GM12878 (cell line): ENCODE results near the gene AGXT. TPM values are rescaled to one million over a fixed set of nuclear protein-coding genes. Genes with fewer than 3 reads are reported as not detected.

Experiments used
- ATAC-seq: fragments of 200-7000 bp; cut with Tn5 transposase; 3 replicates; pipeline ENCODE4 v1.9.1; 2020; ENCODE audit warnings: mild to moderate bottlenecking, moderate library complexity
- BruUV-seq: library from RNA; stranded (reverse); fragments of 400-500 nt; replicated peaks from 2 replicates; lab custom pipeline; 2021; lab: Mats Ljungman, UMichigan
- CTCF ChIA-PET: fragments of 300-600 bp; sonication (Branson Sonifier 250); formaldehyde crosslinking; extraction: SDS; loops from one replicate; lab custom pipeline; 2021; ENCODE audit warnings: inconsistent platforms; lab: Yijun Ruan, JAX
- POLR2A ChIA-PET: fragments of 350-600 bp; formaldehyde crosslinking; extraction: SDS; loops from one replicate; lab custom pipeline; 2021; ENCODE audit warnings: inconsistent platforms; lab: Charles Lee
- RAD21 ChIA-PET: fragments of 300-600 bp; sonication (Branson Sonifier 250); formaldehyde crosslinking; loops from one replicate; lab custom pipeline; 2023; ENCODE audit warnings: antibody characterized with exemption; ENCODE audit not compliant: unreplicated experiment; lab: Charles Lee
- SMC1A ChIA-PET: fragments of 300-600 bp; sonication (Branson Sonifier 250); formaldehyde crosslinking; loops from one replicate; lab custom pipeline; 2023; ENCODE audit not compliant: unreplicated experiment, uncharacterized antibody; lab: Charles Lee
- DNase-seq: peaks from one replicate; pipeline ENCODE4 v3.0.0-alpha.2; 2011; ENCODE audit warnings: low read depth, low spot score
- FAIRE-seq: peaks from 3 replicates; lab custom pipeline; 2011; peaks lifted over from hg19 to GRCh38; lab: Jason Lieb, UNC
- H2AFZ ChIP-seq: 2 replicates; pipeline ENCODE4 v1.6.0; 2011; ENCODE audit warnings: low read depth, low read length, control low read depth; ENCODE audit not compliant: control insufficient read depth
- H3K27ac ChIP-seq: 2 replicates; pipeline ENCODE4 v1.5.1; 2011; ENCODE audit warnings: control low read depth; ENCODE audit not compliant: control insufficient read depth, insufficient read depth
- H3K27me3 ChIP-seq, 2 experiments: replicated peaks in 1 of 2; 2 replicates each; pipeline versions ENCODE4 v1.6.0 to v1.6.1; 2011; ENCODE audit warnings: low read length in 1 of 2; ENCODE audit not compliant: control insufficient read depth in 2 of 2, insufficient read depth in 2 of 2
- H3K36me3 ChIP-seq, 2 experiments: 2 replicates each; pipeline ENCODE4 v1.5.1; 2011; ENCODE audit warnings: low read length in 1 of 2; ENCODE audit not compliant: control insufficient read depth in 2 of 2, insufficient read depth in 2 of 2
- H3K4me1 ChIP-seq: 2 replicates; pipeline ENCODE4 v1.6.1; 2011; ENCODE audit warnings: mild to moderate bottlenecking, low read length, moderate library complexity, mixed read lengths; ENCODE audit not compliant: control insufficient read depth, insufficient read depth
- H3K4me2 ChIP-seq: 2 replicates; pipeline ENCODE4 v1.6.0; 2011; ENCODE audit warnings: control low read depth; ENCODE audit not compliant: control insufficient read depth, insufficient read depth
- H3K4me3 ChIP-seq: fragments of 200-600 bp; sonication (generic); 2 replicates; pipeline ENCODE4 v1.5.1; 2016
- H3K79me2 ChIP-seq: 2 replicates; pipeline ENCODE4 v1.6.0; 2011; ENCODE audit warnings: low read length; ENCODE audit not compliant: control insufficient read depth, insufficient read depth
- H3K9ac ChIP-seq: 2 replicates; pipeline ENCODE4 v1.8.0; 2011; ENCODE audit warnings: low read length, control low read depth, mixed read lengths; ENCODE audit not compliant: control insufficient read depth, insufficient read depth
- H3K9me3 ChIP-seq: replicated peaks from 3 replicates; pipeline ENCODE4 v1.5.1; 2011; ENCODE audit warnings: mild to moderate bottlenecking, low read length; ENCODE audit not compliant: control insufficient read depth, insufficient read depth
- H4K20me1 ChIP-seq: 2 replicates; pipeline ENCODE4 v1.6.0; 2011; ENCODE audit not compliant: control insufficient read depth, insufficient read depth
- BMI1 ChIP-seq: fragments of 450-650 bp; IDR thresholded peaks from 2 replicates; pipeline ENCODE4 v1.6.1; 2016; ENCODE audit warnings: mild to moderate bottlenecking, moderate library complexity, borderline replicate concordance
- CREM ChIP-seq: IDR thresholded peaks from 2 replicates; pipeline ENCODE4 v1.6.1; 2014; ENCODE audit warnings: antibody characterized with exemption, low read depth
- FOXM1 ChIP-seq: IDR thresholded peaks from 2 replicates; pipeline ENCODE4 v1.6.1; 2012; ENCODE audit warnings: low read depth, mild to moderate bottlenecking, inconsistent platforms, low read length, moderate library complexity
- MEF2B ChIP-seq: fragments of 450-650 bp; IDR thresholded peaks from 2 replicates; pipeline ENCODE4 v1.6.1; 2018; ENCODE audit warnings: mild to moderate bottlenecking, moderate library complexity; ENCODE audit not compliant: partially characterized antibody, poor library complexity, severe bottlenecking
- MYB ChIP-seq: fragments of 150-350 bp; IDR thresholded peaks from 2 replicates; pipeline ENCODE4 v1.6.1; 2014; ENCODE audit warnings: mild to moderate bottlenecking, low read depth, low read length, borderline replicate concordance
- NFYB ChIP-seq: IDR thresholded peaks from 2 replicates; pipeline ENCODE4 v1.6.1; 2011; ENCODE audit warnings: low read depth, mild to moderate bottlenecking, low read length, improper control_type of control experiment, moderate library complexity; ENCODE audit not compliant: insufficient read depth
- NR2C2 ChIP-seq: IDR thresholded peaks from 2 replicates; pipeline ENCODE4 v1.6.1; 2011; ENCODE audit warnings: borderline replicate concordance, low read depth; ENCODE audit not compliant: control insufficient read depth, insufficient read length
- PAX5 ChIP-seq: IDR thresholded peaks from 2 replicates; pipeline ENCODE4 v1.6.1; 2011; ENCODE audit warnings: low read depth, low read length, borderline replicate concordance
- POLR2AphosphoS2 ChIP-seq: IDR thresholded peaks from 2 replicates; pipeline ENCODE4 v1.6.1; 2011; ENCODE audit warnings: low read depth, mild to moderate bottlenecking, low read length, improper control_type of control experiment, moderate library complexity
- RB1 ChIP-seq: fragments of 450-650 bp; formaldehyde crosslinking; IDR thresholded peaks from 2 replicates; pipeline ENCODE4 v1.6.1; 2017; ENCODE audit warnings: mild to moderate bottlenecking, borderline replicate concordance
- SIN3A ChIP-seq: IDR thresholded peaks from 2 replicates; pipeline ENCODE4 v1.6.1; 2012; ENCODE audit warnings: low read depth, low read length, improper control_type of control experiment
- TARDBP ChIP-seq: IDR thresholded peaks from 2 replicates; pipeline ENCODE4 v1.6.1; 2016; ENCODE audit warnings: borderline replicate concordance
- ZBED1 ChIP-seq: IDR thresholded peaks from 2 replicates; pipeline ENCODE4 v1.6.1; 2016; ENCODE audit warnings: borderline replicate concordance
- ZNF24 ChIP-seq: fragments of 450-650 bp; IDR thresholded peaks from 2 replicates; pipeline ENCODE4 v1.6.1; 2017; ENCODE audit warnings: antibody characterized with exemption, mild to moderate bottlenecking
- WGBS: methylation state at CpG from one replicate; pipeline ENCODE4 v1.1.6; 2016; ENCODE audit warnings: low lambda C conversion rate; ENCODE audit not compliant: insufficient replicate concordance, insufficient coverage; ENCODE audit errors: missing lambda C conversion rate; 5-methylcytosine and 5-hydroxymethylcytosine counted together
- in situ Hi-C: fragments of 300-500 bp; cut with MboI; formaldehyde crosslinking; loops from 9 replicates; pipeline ENCODE4 v1.14.3; 2018; ENCODE audit warnings: mixed read lengths
- intact Hi-C: fragments of 100-400 bp; cut with micrococcal nuclease; formaldehyde crosslinking; loops from one replicate; pipeline ENCODE4 v1.14.2; 2022; ENCODE audit not compliant: unreplicated experiment
- polyA plus RNA-seq, 11 experiments: library from polyadenylated mRNA; depleted of rRNA in 4 of 11; unstranded in 6 of 11; stranded (reverse) in 5 of 11; fragments of >200 nt; fragmentation: Nextera tagmentation in 4 of 11; fragmentation: Illumina TruSeq in 1 of 11; extraction: Ambion mirVana in 4 of 11; extraction: Trizol in 1 of 11; gene quantifications; 1 replicate in 1 of 11; 2 replicates in 10 of 11; pipeline versions ENCODE4 v1.2.1 to v1.2.3, GENCODE V29; 2011 to 2016; ENCODE audit warnings: inconsistent platforms in 2 of 11, missing spikeins in 2 of 11, low read depth in 1 of 11
- total RNA-seq, 4 experiments: library from RNA; depleted of rRNA in 3 of 4; stranded (reverse); fragments of >200 nt in 3 of 4; fragmentation: Illumina TruSeq in 1 of 4; extraction: Trizol in 1 of 4; gene quantifications; 2 replicates each; pipeline versions ENCODE4 v1.2.1 to v1.2.3, GENCODE V29; 2013 to 2021
- TF ChIP-seq, protein P1 (sequence below): fragments of 450-650 bp; IDR thresholded peaks from 2 replicates; pipeline ENCODE4 v1.6.1; 2018; ENCODE audit warnings: mild to moderate bottlenecking, low read depth, moderate library complexity; ENCODE audit not compliant: partially characterized antibody
- TF ChIP-seq, protein P2 (sequence below): fragments of 450-650 bp; IDR thresholded peaks from 2 replicates; pipeline ENCODE4 v1.6.1; 2017; ENCODE audit warnings: mild to moderate bottlenecking
- TF ChIP-seq, protein P3 (sequence below): fragments of 450-650 bp; conservative IDR thresholded peaks from 2 replicates; pipeline ENCODE4 v1.6.1; 2017; ENCODE audit warnings: mild to moderate bottlenecking, moderate library complexity
- TF ChIP-seq, protein P4 (sequence below): fragments of 150-350 bp; IDR thresholded peaks from 2 replicates; pipeline ENCODE4 v1.6.1; 2014; ENCODE audit warnings: mild to moderate bottlenecking, low read depth, low read length

Gene AGXT
- total and polyA plus RNA-seq, 10 of the 15 experiments (the other 5 are each of a cell fraction or from before 2014, with no cell fraction given) = 0.18 TPM; not detected in 9

DNA sequence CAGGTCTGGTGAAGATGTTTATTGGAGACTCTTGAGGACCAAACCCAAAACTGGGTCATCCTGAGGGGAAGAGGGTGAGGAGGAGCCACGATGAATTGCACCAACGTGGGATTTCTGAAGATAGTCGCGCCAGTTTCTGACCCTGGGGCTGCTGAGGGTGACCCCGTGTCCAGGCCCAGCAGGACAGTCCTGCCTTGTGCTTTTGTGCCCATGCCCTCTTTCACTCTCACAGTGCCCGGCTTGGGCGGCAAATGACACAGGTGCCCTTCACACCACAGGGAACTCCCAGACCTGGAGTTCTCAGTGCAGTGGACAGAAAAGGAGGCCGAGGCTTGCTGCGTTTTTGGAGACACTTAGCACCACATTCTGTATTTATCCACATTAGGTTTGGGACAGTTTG lies 33.1 kb upstream of the AGXT start:
- FAIRE-seq (no peak), ATAC-seq (no peak), DNase-seq (no peak)
- H3K27ac ChIP-seq = no peak overlapping the region
- ChIA-PET CTCF (no interaction called here), SMC1A (no interaction called here), RAD21 (no interaction called here), POLR2A (no interaction called here)
- intact Hi-C loops (no loop called here), in situ Hi-C loops (loop anchor here (25.0 kb wide), 1 partner anchor 323 kb away; no protein-coding TSS in a partner anchor)
- H3K36me3 ChIP-seq = no peaks in the 10 kb centered on the region
- no peaks in the 10 kb centered on the region for H3K79me2 ChIP-seq
- no peak overlapping the region for H2AFZ ChIP-seq
- no peaks in the 10 kb centered on the region; the same call in 2 of the 3 replicates for H3K9me3 ChIP-seq
- no peaks in the 10 kb centered on the region; a peak in 2 of 4 replicates for H3K27me3 ChIP-seq
- no peak overlapping the region for H3K4me3 ChIP-seq
- BruUV-seq = no TSS peak
- no peak overlapping the region for H3K4me2 ChIP-seq
- H3K9ac ChIP-seq = no peak overlapping the region
- no peaks in the 10 kb centered on the region for H3K4me1 ChIP-seq
- WGBS = 37% methylated on average over 9 of the region's 9 CpGs
- no peaks in the 10 kb centered on the region for H4K20me1 ChIP-seq
- TF ChIP-seq BMI1 = no peak
- TF ChIP-seq, protein P1, sequence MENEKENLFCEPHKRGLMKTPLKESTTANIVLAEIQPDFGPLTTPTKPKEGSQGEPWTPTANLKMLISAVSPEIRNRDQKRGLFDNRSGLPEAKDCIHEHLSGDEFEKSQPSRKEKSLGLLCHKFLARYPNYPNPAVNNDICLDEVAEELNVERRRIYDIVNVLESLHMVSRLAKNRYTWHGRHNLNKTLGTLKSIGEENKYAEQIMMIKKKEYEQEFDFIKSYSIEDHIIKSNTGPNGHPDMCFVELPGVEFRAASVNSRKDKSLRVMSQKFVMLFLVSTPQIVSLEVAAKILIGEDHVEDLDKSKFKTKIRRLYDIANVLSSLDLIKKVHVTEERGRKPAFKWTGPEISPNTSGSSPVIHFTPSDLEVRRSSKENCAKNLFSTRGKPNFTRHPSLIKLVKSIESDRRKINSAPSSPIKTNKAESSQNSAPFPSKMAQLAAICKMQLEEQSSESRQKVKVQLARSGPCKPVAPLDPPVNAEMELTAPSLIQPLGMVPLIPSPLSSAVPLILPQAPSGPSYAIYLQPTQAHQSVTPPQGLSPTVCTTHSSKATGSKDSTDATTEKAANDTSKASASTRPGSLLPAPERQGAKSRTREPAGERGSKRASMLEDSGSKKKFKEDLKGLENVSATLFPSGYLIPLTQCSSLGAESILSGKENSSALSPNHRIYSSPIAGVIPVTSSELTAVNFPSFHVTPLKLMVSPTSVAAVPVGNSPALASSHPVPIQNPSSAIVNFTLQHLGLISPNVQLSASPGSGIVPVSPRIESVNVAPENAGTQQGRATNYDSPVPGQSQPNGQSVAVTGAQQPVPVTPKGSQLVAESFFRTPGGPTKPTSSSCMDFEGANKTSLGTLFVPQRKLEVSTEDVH = no peak
- TF ChIP-seq ZBED1 = no peak
- TF ChIP-seq NFYB = no peak
- no peak for TF ChIP-seq TARDBP
- TF ChIP-seq, protein P2, sequence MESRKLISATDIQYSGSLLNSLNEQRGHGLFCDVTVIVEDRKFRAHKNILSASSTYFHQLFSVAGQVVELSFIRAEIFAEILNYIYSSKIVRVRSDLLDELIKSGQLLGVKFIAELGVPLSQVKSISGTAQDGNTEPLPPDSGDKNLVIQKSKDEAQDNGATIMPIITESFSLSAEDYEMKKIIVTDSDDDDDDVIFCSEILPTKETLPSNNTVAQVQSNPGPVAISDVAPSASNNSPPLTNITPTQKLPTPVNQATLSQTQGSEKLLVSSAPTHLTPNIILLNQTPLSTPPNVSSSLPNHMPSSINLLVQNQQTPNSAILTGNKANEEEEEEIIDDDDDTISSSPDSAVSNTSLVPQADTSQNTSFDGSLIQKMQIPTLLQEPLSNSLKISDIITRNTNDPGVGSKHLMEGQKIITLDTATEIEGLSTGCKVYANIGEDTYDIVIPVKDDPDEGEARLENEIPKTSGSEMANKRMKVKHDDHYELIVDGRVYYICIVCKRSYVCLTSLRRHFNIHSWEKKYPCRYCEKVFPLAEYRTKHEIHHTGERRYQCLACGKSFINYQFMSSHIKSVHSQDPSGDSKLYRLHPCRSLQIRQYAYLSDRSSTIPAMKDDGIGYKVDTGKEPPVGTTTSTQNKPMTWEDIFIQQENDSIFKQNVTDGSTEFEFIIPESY = no peak
- no peak for TF ChIP-seq ZNF24
- TF ChIP-seq PAX5 = no peak
- TF ChIP-seq, protein P3, sequence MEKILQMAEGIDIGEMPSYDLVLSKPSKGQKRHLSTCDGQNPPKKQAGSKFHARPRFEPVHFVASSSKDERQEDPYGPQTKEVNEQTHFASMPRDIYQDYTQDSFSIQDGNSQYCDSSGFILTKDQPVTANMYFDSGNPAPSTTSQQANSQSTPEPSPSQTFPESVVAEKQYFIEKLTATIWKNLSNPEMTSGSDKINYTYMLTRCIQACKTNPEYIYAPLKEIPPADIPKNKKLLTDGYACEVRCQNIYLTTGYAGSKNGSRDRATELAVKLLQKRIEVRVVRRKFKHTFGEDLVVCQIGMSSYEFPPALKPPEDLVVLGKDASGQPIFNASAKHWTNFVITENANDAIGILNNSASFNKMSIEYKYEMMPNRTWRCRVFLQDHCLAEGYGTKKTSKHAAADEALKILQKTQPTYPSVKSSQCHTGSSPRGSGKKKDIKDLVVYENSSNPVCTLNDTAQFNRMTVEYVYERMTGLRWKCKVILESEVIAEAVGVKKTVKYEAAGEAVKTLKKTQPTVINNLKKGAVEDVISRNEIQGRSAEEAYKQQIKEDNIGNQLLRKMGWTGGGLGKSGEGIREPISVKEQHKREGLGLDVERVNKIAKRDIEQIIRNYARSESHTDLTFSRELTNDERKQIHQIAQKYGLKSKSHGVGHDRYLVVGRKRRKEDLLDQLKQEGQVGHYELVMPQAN = no peak
- TF ChIP-seq MEF2B = no peak
- TF ChIP-seq, protein P4, sequence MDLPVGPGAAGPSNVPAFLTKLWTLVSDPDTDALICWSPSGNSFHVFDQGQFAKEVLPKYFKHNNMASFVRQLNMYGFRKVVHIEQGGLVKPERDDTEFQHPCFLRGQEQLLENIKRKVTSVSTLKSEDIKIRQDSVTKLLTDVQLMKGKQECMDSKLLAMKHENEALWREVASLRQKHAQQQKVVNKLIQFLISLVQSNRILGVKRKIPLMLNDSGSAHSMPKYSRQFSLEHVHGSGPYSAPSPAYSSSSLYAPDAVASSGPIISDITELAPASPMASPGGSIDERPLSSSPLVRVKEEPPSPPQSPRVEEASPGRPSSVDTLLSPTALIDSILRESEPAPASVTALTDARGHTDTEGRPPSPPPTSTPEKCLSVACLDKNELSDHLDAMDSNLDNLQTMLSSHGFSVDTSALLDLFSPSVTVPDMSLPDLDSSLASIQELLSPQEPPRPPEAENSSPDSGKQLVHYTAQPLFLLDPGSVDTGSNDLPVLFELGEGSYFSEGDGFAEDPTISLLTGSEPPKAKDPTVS = no peak
- no peak for TF ChIP-seq MYB
- TF ChIP-seq RB1 = no peak
- TF ChIP-seq FOXM1 = no peak
- TF ChIP-seq CREM = no peak
- no peak for TF ChIP-seq SIN3A
- TF ChIP-seq NR2C2 = no peak
- no peak for TF ChIP-seq POLR2AphosphoS2
